Testis (tissue), 2 donors: ENCODE measurements around the gene FAM98C.

Experiments used
- POLR2A ChIP-seq: fragments of 450-650 bp; IDR thresholded peaks from one replicate; pipeline ENCODE4 v1.6.1; 2017; ENCODE audit warnings: antibody characterized with exemption, mild to moderate bottlenecking, moderate library complexity
- TF ChIP-seq, protein P1 (sequence below), 3 experiments: fragments of 450-650 bp in 2 of 3; fragments of 200-600 bp in 1 of 3; sonication (generic) in 1 of 3; IDR thresholded peaks; one replicate each; pipeline ENCODE4 v1.5.1; 2016 to 2019; ENCODE audit warnings: antibody characterized with exemption in 3 of 3, mild to moderate bottlenecking in 2 of 3, moderate library complexity in 1 of 3

- TF ChIP-seq, protein P1, sequence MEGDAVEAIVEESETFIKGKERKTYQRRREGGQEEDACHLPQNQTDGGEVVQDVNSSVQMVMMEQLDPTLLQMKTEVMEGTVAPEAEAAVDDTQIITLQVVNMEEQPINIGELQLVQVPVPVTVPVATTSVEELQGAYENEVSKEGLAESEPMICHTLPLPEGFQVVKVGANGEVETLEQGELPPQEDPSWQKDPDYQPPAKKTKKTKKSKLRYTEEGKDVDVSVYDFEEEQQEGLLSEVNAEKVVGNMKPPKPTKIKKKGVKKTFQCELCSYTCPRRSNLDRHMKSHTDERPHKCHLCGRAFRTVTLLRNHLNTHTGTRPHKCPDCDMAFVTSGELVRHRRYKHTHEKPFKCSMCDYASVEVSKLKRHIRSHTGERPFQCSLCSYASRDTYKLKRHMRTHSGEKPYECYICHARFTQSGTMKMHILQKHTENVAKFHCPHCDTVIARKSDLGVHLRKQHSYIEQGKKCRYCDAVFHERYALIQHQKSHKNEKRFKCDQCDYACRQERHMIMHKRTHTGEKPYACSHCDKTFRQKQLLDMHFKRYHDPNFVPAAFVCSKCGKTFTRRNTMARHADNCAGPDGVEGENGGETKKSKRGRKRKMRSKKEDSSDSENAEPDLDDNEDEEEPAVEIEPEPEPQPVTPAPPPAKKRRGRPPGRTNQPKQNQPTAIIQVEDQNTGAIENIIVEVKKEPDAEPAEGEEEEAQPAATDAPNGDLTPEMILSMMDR (IDR thresholded peaks at IDR 0.05) = no peak
- TF ChIP-seq POLR2A = no peak
Measured at GRCh38 chr19:38370299-38370698, 32.6 kb upstream of the FAM98C start.
